ENCODE results near the gene PTPRM. TPM values are rescaled to one million over a fixed set of nuclear protein-coding genes. Genes with fewer than 3 reads are reported as not detected.

Gene PTPRM
- polyA plus RNA-seq, 1 donor from 2014 or later: 126 TPM

- Histone ChIP-seq H3K36me3 (ENCODE audit: insufficient read depth, low read length) (no peaks in the 10 kb centered on the region), H4K20me1 (ENCODE audit: insufficient read depth) (no peaks in the 10 kb centered on the region), H3K9me3 (ENCODE audit: low read length) (no peaks in the 10 kb centered on the region), H3F3A (ENCODE audit: insufficient read depth, low read length, poor library complexity, severe bottlenecking) (no peaks in the 10 kb centered on the region), H3K4me3 (ENCODE audit: low read length) (no peak overlapping the region), H3K4me2 (ENCODE audit: low read length) (no peak overlapping the region), H3K9me2 (ENCODE audit: insufficient read depth, low read length) (no peaks in the 10 kb centered on the region), H3K9ac (ENCODE audit: low read length) (no peak overlapping the region), H2AFZ (ENCODE audit: low read depth, low read length) (no peak overlapping the region), H3K27ac (ENCODE audit: low read length) (no peak overlapping the region), H3K27me3 (ENCODE audit: insufficient read depth, low read depth, low read length) (no peaks in the 10 kb centered on the region), H3K79me2 (replicated peaks; ENCODE audit: insufficient read depth, low read length) (no peaks in the 10 kb centered on the region)
- TF ChIP-seq EP300 (conservative IDR thresholded peaks at IDR 0.05; ENCODE audit: poor library complexity, severe bottlenecking) (no peak), SMC3 (conservative IDR thresholded peaks at IDR 0.05; ENCODE audit: poor library complexity) (no peak), RAD21 (conservative IDR thresholded peaks at IDR 0.05) (no peak), MXI1 (conservative IDR thresholded peaks at IDR 0.05; ENCODE audit: poor library complexity, severe bottlenecking) (no peak)
- TF ChIP-seq, protein P1, sequence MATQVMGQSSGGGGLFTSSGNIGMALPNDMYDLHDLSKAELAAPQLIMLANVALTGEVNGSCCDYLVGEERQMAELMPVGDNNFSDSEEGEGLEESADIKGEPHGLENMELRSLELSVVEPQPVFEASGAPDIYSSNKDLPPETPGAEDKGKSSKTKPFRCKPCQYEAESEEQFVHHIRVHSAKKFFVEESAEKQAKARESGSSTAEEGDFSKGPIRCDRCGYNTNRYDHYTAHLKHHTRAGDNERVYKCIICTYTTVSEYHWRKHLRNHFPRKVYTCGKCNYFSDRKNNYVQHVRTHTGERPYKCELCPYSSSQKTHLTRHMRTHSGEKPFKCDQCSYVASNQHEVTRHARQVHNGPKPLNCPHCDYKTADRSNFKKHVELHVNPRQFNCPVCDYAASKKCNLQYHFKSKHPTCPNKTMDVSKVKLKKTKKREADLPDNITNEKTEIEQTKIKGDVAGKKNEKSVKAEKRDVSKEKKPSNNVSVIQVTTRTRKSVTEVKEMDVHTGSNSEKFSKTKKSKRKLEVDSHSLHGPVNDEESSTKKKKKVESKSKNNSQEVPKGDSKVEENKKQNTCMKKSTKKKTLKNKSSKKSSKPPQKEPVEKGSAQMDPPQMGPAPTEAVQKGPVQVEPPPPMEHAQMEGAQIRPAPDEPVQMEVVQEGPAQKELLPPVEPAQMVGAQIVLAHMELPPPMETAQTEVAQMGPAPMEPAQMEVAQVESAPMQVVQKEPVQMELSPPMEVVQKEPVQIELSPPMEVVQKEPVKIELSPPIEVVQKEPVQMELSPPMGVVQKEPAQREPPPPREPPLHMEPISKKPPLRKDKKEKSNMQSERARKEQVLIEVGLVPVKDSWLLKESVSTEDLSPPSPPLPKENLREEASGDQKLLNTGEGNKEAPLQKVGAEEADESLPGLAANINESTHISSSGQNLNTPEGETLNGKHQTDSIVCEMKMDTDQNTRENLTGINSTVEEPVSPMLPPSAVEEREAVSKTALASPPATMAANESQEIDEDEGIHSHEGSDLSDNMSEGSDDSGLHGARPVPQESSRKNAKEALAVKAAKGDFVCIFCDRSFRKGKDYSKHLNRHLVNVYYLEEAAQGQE (IDR thresholded peaks at IDR 0.05; ENCODE audit: borderline replicate concordance): no peak
These were observed 664.2 kb downstream of the PTPRM start for GRCh38 chr18:8231316-8231715.

DNA sequence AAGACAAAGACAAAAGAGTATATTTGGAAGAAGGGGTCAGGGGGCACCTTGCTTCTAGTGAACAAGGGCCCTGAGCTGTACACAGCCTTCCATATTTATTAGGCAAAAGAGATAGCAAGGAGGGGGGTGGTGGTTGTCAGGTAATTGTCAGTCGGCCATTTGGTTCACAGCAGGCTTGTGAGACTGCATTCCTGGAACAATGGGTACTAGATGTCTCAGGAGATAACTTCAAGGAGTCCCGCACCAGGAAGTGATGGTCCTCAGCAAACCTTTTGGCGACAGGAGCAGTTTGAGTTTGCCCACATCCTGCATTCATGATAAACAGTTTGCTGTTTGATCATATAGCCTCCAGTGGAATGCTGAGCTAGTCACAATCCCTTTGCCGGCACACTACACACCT is 665.7 kb downstream of the PTPRM start:
- no peak overlapping the region for H3K27ac ChIP-seq (ENCODE audit: low read length)
- no peaks in the 10 kb centered on the region for H4K20me1 ChIP-seq (ENCODE audit: insufficient read depth)
- no peaks in the 10 kb centered on the region for H3K9me3 ChIP-seq (ENCODE audit: low read length)
- H2AFZ ChIP-seq (ENCODE audit: low read depth, low read length): no peak overlapping the region
- H3F3A ChIP-seq (ENCODE audit: insufficient read depth, low read length, poor library complexity, severe bottlenecking): peaks cover 3% of the 10 kb centered on the region
- H3K79me2 ChIP-seq (replicated peaks; ENCODE audit: insufficient read depth, low read length): no peaks in the 10 kb centered on the region
- H3K9ac ChIP-seq (ENCODE audit: low read length): no peak overlapping the region
- TF ChIP-seq MXI1 (conservative IDR thresholded peaks at IDR 0.05; ENCODE audit: poor library complexity, severe bottlenecking) (no peak), TAF1 (IDR thresholded peaks at IDR 0.05; ENCODE audit: low read depth) (no peak), SMC3 (conservative IDR thresholded peaks at IDR 0.05; ENCODE audit: poor library complexity) (no peak), POLR2AphosphoS5 (IDR thresholded peaks at IDR 0.05) (no peak), RAD21 (conservative IDR thresholded peaks at IDR 0.05) (no peak), EZH2 (IDR thresholded peaks at IDR 0.05; ENCODE audit: borderline replicate concordance, insufficient read depth, low read length, poor library complexity, severe bottlenecking) (no peak), EP300 (conservative IDR thresholded peaks at IDR 0.05; ENCODE audit: poor library complexity, severe bottlenecking) (no peak)
- TF ChIP-seq, protein P1 (IDR thresholded peaks at IDR 0.05; ENCODE audit: borderline replicate concordance): no peak
- no peaks in the 10 kb centered on the region for H3K36me3 ChIP-seq (ENCODE audit: insufficient read depth, low read length)
- H3K4me3 ChIP-seq (ENCODE audit: low read length): no peak overlapping the region
- no peaks in the 10 kb centered on the region for H3K9me2 ChIP-seq (ENCODE audit: insufficient read depth, low read length)
- no peak overlapping the region for H3K4me2 ChIP-seq (ENCODE audit: low read length)
- no peaks in the 10 kb centered on the region for H3K27me3 ChIP-seq (ENCODE audit: insufficient read depth, low read depth, low read length)
